Thoracic aorta (tissue), 2 donors: ENCODE results near the gene MAP3K7. TPM values are rescaled to one million over a fixed set of nuclear protein-coding genes. Genes with fewer than 3 reads are reported as not detected.

Experiments used
- ATAC-seq: fragments of 150-250 bp; one replicate; pipeline ENCODE4 v1.8.0; 2017; ENCODE audit warnings: low read depth; ENCODE audit not compliant: insufficient number of reproducible peaks, low FRiP score
- DNase-seq: peaks from one replicate; pipeline ENCODE4 v3.0.0-alpha.2; 2020; ENCODE audit warnings: low spot score
- H3K27ac ChIP-seq, 2 donors: fragments of 200-600 bp; sonication (generic); 1 replicate in 1 of 2; 2 replicates in 1 of 2; pipeline ENCODE4 v1.5.1; 2016; ENCODE audit warnings: mild to moderate bottlenecking in 2 of 2, moderate library complexity in 2 of 2
- H3K27me3 ChIP-seq: fragments of 200-600 bp; sonication (generic); replicated peaks from 2 replicates; pipeline ENCODE4 v1.6.0; 2016; ENCODE audit warnings: mild to moderate bottlenecking; ENCODE audit not compliant: insufficient read depth
- H3K36me3 ChIP-seq: fragments of 200-600 bp; sonication (generic); one replicate; pipeline ENCODE4 v1.5.1; 2016
- H3K4me1 ChIP-seq, 2 donors: fragments of 200-600 bp; sonication (generic); 1 replicate in 1 of 2; 2 replicates in 1 of 2; pipeline versions ENCODE4 v1.5.1 to v1.6.0; 2016; ENCODE audit warnings: low read depth in 2 of 2, mild to moderate bottlenecking in 1 of 2; ENCODE audit not compliant: control insufficient read depth in 1 of 2
- H3K4me3 ChIP-seq: fragments of 200-600 bp; sonication (generic); 2 replicates; pipeline ENCODE4 v1.5.1; 2016; ENCODE audit warnings: mild to moderate bottlenecking
- H3K9me3 ChIP-seq: fragments of 200-600 bp; sonication (generic); 2 replicates; pipeline ENCODE4 v1.5.1; 2016
- CTCF ChIP-seq: fragments of 200-600 bp; sonication (generic); IDR thresholded peaks from one replicate; pipeline ENCODE4 v1.5.1; 2019; ENCODE audit warnings: antibody characterized with exemption
- total RNA-seq, 2 donors: library from RNA; depleted of rRNA; stranded (reverse); fragments of >200 nt; gene quantifications; one replicate each; pipeline versions ENCODE4 v1.1.0 to v1.2.3, GENCODE V29; 2016

MAP3K7 gene
- total RNA-seq, 2 donors from 2014 or later = 21.5 to 31.5 TPM

GRCh38 chr6:90544741-90545140 is 42.1 kb downstream of the MAP3K7 start:
- DNase-seq = no peak
- peaks cover 28% of the 10 kb centered on the region for H3K36me3 ChIP-seq
- no peak for TF ChIP-seq CTCF

GRCh38 chr6:90544081-90544480 is 42.8 kb downstream of the MAP3K7 start:
- no peak overlapping the region for H3K27ac ChIP-seq
- H3K9me3 ChIP-seq = no peaks in the 10 kb centered on the region
- DNase-seq (no peak), ATAC-seq (no peak)
- no peak overlapping the region for H3K4me3 ChIP-seq
- no peaks in the 10 kb centered on the region for H3K4me1 ChIP-seq
- H3K27me3 ChIP-seq = no peaks in the 10 kb centered on the region
- no peak for TF ChIP-seq CTCF
- H3K36me3 ChIP-seq = peaks cover 28% of the 10 kb centered on the region

More at GRCh38 chr6:90544741-90545140, 42.1 kb downstream of the MAP3K7 start:
- Histone ChIP-seq H3K27me3 (no peaks in the 10 kb centered on the region), H3K9me3 (no peaks in the 10 kb centered on the region), H3K4me1 (no peaks in the 10 kb centered on the region), H3K27ac (no peak overlapping the region), H3K4me3 (no peak overlapping the region)
- ATAC-seq = no peak

GRCh38 chr6:90541221-90541620 is 45.7 kb downstream of the MAP3K7 start:
- Histone ChIP-seq H3K27me3 (no peaks in the 10 kb centered on the region), H3K36me3 (peaks cover 17% of the 10 kb centered on the region), H3K4me1 (peaks cover 2 to 3% of the 10 kb centered on the region in 2 donors), H3K4me3 (no peak overlapping the region), H3K9me3 (no peaks in the 10 kb centered on the region), H3K27ac (no peak overlapping the region)
- DNase-seq = no peak
- no peak for TF ChIP-seq CTCF
- ATAC-seq = no peak

GRCh38 chr6:90538278-90539046 is 48.4 kb downstream of the MAP3K7 start:
- no peak overlapping the region for H3K4me3 ChIP-seq
- H3K27ac ChIP-seq = no peak overlapping the region
- no peaks in the 10 kb centered on the region for H3K27me3 ChIP-seq
- peaks cover 4% of the 10 kb centered on the region for H3K36me3 ChIP-seq
- H3K9me3 ChIP-seq = no peaks in the 10 kb centered on the region
- ATAC-seq (no peak), DNase-seq (no peak)
- peaks cover 2 to 3% of the 10 kb centered on the region in 2 donors for H3K4me1 ChIP-seq
- no peak for TF ChIP-seq CTCF

GRCh38 chr6:90537723-90538258 is 49.1 kb downstream of the MAP3K7 start:
- no peak overlapping the region for H3K4me3 ChIP-seq
- no peak for ATAC-seq
- H3K36me3 ChIP-seq = peaks cover 4% of the 10 kb centered on the region
- H3K27ac ChIP-seq = no peak overlapping the region
- no peak for DNase-seq
- no peak for TF ChIP-seq CTCF
- H3K9me3 ChIP-seq = no peaks in the 10 kb centered on the region
- H3K27me3 ChIP-seq = no peaks in the 10 kb centered on the region
- H3K4me1 ChIP-seq = peaks cover 2 to 3% of the 10 kb centered on the region in 2 donors
